HUES6 (cell line): ENCODE results near the gene PXT1.
A peak's percentile ranks its signal among the peaks of the same experiment; 100 is the strongest.

Experiments
- H3K27ac ChIP-seq: 2 replicates; pipeline ENCODE4 v1.7.0; 2013; ENCODE audit warnings: low read depth, mild to moderate bottlenecking, low read length, inconsistent platforms
- H3K27me3 ChIP-seq: 2 replicates; pipeline ENCODE4 v1.6.1; 2013; ENCODE audit warnings: low read length; ENCODE audit not compliant: control insufficient read depth, insufficient read depth
- H3K36me3 ChIP-seq: 2 replicates; pipeline ENCODE4 v1.6.1; 2013; ENCODE audit warnings: low read length; ENCODE audit not compliant: control insufficient read depth, insufficient read depth
- H3K4me1 ChIP-seq: 2 replicates; pipeline ENCODE4 v1.6.1; 2013; ENCODE audit warnings: low read length; ENCODE audit not compliant: control insufficient read depth, insufficient read depth
- H3K4me3 ChIP-seq: 2 replicates; pipeline ENCODE4 v1.5.1; 2013; ENCODE audit warnings: low read depth, low read length
- H3K9ac ChIP-seq: one replicate; pipeline ENCODE4 v1.6.1; 2013; ENCODE audit warnings: mild to moderate bottlenecking, low read length
- H3K9me3 ChIP-seq: 2 replicates; pipeline ENCODE4 v1.6.1; 2013; ENCODE audit warnings: low read depth, low read length; ENCODE audit not compliant: control insufficient read depth, insufficient read depth

The PXT1 gene

DNA sequence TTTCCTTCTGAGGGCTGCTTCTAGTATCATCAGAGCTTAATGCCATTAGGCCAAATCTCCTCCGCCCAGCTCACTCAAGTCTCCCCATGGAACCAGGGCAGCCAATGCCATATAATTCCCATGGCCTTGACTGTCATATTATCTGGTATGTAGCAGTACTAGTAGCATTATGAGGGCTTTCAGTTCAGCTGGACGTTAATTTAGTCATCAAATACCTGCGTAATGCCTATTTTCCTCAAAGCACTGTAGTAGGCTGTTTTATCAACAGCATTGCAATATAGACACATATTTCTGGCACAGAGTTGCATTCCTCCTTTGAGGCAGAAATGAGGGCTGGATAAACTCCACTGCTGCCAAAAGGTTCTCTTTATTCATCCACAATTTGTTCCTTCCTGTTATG, 1.8 kb upstream of the PXT1 start:
- peaks cover 22% of the 10 kb centered on the region for H3K4me1 ChIP-seq
- peaks cover 13% of the 10 kb centered on the region for H3K36me3 ChIP-seq
- H3K27ac ChIP-seq: no peak overlapping the region
- H3K27me3 ChIP-seq: no peaks in the 10 kb centered on the region
- H3K9me3 ChIP-seq: peaks cover 6% of the 10 kb centered on the region
- peak overlapping the region; percentile 91 for H3K4me3 ChIP-seq
- H3K9ac ChIP-seq: no peak overlapping the region

DNA sequence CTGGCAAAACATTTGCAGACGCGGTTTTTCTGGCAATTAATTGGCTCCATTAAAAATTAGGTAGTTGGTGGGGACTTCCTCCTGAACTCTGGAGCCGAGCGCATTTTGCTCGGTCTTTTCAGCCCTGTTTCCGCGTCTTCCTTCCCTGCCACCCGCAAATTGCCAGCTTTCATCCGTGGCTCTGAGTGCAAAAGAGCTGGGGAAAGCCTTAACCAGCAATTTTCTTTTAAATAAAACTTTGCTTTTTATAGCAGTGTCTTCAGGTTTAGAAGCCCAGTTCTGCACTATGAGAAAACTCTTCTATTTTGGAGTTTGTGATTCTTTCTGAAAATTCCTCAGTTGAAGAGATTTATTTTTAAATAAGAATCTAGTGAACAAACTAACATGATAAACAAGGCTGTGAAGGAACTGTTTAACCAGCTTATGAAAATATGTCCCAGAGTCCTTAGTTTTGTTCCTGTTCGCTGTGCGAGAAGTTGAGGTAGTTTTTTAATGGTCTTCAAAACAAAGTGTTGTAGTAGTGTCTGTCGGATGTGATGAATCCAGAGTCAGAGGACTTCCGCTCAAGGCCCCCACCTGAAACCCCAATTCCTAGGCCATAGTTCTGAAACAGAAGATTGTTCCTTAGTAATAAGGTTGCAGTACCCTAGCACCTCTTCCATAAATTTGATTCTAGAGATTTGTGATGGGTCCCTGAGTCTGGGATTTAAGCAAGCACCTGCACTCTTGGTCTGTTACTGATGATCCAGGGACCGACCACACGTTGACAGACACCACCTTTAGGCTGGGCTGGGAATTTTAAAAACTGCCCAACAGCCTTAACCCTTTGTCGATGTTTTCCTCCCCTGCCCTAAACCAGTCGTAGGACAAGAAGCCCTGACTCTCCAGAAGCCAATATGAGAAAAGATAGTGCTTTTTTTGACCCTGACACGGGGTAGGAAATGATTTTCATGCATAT, 1.1 kb upstream of the PXT1 start:
- H3K36me3 ChIP-seq: peaks cover 8% of the 10 kb centered on the region
- H3K9me3 ChIP-seq: peaks cover under 1% of the 10 kb centered on the region
- peak overlapping the region; percentile 90 for H3K27ac ChIP-seq
- no peaks in the 10 kb centered on the region for H3K27me3 ChIP-seq
- H3K4me3 ChIP-seq: peak overlapping the region; percentile 91
- peaks cover 22% of the 10 kb centered on the region for H3K4me1 ChIP-seq
- H3K9ac ChIP-seq: peak overlapping the region; percentile 94

DNA sequence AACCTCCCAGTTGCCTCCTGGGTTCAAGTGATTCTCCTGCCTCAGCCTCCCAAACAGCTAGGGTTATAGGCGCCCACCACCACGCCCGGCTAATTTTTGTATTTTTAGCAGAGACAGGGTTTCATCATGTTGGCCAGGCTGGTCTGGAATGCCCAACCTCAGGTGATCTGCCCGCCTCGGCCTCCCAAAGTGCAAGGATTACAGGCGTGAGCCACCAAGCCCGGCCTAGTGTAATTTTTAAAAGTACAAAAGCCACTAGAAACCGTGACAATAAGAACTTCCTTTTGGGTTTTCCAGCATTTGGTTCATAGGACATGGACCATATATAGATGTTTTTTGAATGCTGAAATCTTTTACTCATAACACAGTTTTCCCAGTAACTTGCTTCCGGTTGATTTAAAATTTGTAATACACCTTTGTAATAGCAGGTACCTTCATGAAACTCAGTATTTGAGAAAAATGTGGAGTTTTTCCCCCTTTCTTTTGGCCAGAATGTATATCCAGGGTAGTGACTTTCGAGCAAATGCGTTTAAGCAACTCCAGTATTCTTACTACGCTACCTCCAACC, 467 bp downstream of the PXT1 start:
- Histone ChIP-seq H3K4me3 (peak overlapping the region; percentile 91), H3K36me3 (no peaks in the 10 kb centered on the region), H3K9ac (peak overlapping the region; percentile 94), H3K27me3 (no peaks in the 10 kb centered on the region), H3K27ac (peak overlapping the region; percentile 49; the same call in 1 of the 2 replicates), H3K4me1 (peaks cover 22% of the 10 kb centered on the region), H3K9me3 (no peaks in the 10 kb centered on the region)

DNA sequence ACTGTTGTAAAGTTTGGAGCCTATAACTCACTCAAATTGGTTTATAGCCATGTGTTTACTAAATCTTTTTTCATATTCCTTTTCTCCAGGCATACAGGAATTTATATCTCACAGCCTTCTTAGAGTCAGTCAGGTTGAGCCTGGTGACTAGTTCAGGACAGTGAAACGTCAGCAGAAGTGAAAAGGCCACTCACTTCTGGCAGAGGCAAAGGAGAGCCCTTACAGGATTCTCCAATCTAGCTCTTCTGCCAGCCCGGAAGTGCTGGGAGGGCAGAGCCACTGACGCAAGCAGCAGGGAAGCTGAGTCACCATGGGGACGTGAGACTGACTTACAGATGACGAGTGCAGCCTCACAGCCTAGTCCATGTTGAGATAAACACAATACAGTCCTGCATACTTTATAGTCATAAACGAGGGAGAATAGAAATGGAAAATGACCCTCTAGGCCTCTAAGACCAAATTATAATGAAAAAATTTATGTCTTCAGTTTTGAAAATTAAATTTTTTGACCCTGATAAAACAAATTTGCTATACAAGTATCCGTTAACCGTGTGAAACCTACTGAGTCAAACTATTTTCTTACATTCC, 1.3 kb downstream of the PXT1 start:
- peaks cover 22% of the 10 kb centered on the region for H3K4me1 ChIP-seq
- no peaks in the 10 kb centered on the region for H3K27me3 ChIP-seq
- H3K9ac ChIP-seq: no peak overlapping the region
- H3K9me3 ChIP-seq: no peaks in the 10 kb centered on the region
- no peaks in the 10 kb centered on the region for H3K36me3 ChIP-seq
- H3K27ac ChIP-seq: peak overlapping the region; percentile 72; the same call in 1 of the 2 replicates
- H3K4me3 ChIP-seq: no peak overlapping the region

DNA sequence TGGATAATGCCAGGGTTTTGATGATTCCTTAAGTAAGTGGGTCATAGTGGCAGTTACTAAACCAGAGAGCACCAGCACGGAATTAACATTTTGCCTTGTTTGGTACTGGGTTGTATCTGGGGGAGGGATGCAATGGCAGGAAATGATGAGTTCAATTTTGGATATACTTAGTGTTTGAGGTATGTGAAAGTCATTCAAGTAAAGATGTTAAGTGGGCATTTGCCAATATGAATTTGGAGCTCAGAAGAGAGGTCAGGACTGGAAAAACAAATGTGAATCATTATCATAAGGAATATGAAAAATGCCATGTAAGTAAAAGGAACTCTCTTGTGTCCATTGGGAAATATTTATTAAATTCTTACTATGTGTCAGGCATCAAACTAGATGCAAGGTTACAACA, 6.2 kb downstream of the PXT1 start:
- Histone ChIP-seq H3K4me3 (no peak overlapping the region), H3K27ac (no peak overlapping the region), H3K27me3 (no peaks in the 10 kb centered on the region), H3K9me3 (no peaks in the 10 kb centered on the region), H3K4me1 (peaks cover 15% of the 10 kb centered on the region), H3K36me3 (no peaks in the 10 kb centered on the region), H3K9ac (no peak overlapping the region)

DNA sequence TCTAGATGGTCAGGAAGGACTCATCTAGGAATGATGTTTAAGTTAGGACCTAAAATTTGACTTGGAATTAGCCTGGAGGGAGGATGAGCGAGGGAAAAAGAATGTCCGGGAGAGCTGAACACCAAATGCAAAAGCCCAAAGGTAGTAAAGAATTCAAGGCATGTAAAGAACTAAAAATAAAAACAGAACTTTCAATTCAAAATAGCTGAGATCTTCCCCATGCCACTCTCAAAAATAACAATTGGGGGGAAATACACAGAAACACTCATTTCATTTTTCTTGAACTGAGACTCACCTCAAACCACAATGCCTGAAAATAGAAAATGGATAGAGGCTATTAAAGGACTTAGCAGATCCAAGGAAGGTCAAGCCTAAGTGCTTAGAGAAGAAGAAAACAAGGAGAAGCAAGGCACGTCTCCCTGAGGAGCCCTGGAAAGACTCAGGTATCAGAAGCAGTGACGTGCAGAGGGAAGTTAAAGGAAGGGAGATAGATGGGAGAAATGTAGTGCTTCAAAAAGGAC, 10.4 kb downstream of the PXT1 start:
- H3K9me3 ChIP-seq: no peaks in the 10 kb centered on the region
- peak overlapping the region; percentile 5 for H3K9ac ChIP-seq
- no peaks in the 10 kb centered on the region for H3K36me3 ChIP-seq
- H3K4me1 ChIP-seq: 0 out of 2 replicates have a peak, but pooled peaks cover 5% of the 10 kb centered on the region
- H3K4me3 ChIP-seq: no peak overlapping the region
- H3K27me3 ChIP-seq: no peaks in the 10 kb centered on the region
- peak overlapping the region; percentile 34; the same call in 1 of the 2 replicates for H3K27ac ChIP-seq

DNA sequence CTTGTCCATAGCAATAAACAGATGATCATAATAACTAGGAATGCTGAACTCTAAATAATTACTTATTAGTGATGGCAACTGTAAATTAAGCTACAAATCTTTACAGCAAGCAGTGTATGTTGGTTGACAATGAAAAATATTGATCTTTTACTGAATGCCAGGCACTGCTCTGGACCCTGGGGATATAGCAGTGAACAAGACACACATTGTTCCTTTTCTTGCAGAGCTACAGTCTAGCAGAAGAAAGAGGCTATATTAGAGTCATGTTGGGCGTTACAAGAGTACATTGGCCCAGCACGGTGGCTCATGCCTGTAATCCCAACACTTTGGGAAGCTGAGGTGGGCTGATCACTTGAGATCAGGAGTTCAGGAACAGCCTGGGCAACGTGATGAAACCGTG, 11.5 kb downstream of the PXT1 start:
- H3K9ac ChIP-seq: no peak overlapping the region
- H3K27ac ChIP-seq: no peak overlapping the region

DNA sequence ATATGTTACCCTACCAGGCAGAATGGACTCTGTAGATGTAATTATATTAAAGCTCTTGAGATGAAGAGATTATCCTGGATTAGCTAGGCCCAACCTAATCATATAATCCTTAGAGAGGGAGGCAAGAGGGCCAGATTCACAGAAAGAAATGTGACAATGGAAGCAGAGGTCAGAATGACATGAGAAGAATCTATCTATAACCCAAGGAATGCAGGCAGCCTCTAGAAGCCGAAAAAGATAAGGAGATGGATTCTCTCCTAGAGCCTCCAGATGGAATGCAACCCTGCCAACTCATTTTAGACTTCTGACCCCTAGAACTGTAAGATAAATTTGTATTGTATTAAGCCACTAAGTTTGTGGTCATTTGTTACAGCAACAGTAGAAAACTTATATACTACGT, 12.3 kb downstream of the PXT1 start:
- Histone ChIP-seq H3K4me3 (no peak overlapping the region), H3K27me3 (no peaks in the 10 kb centered on the region), H3K4me1 (0 out of 2 replicates have a peak, but pooled peaks cover 5% of the 10 kb centered on the region), H3K9me3 (no peaks in the 10 kb centered on the region), H3K9ac (no peak overlapping the region), H3K27ac (no peak overlapping the region), H3K36me3 (no peaks in the 10 kb centered on the region)

More for the DNA sequence above, 11.5 kb downstream of the PXT1 start:
- H3K4me3 ChIP-seq: no peak overlapping the region
- H3K4me1 ChIP-seq: 0 out of 2 replicates have a peak, but pooled peaks cover 5% of the 10 kb centered on the region
- no peaks in the 10 kb centered on the region for H3K27me3 ChIP-seq
- no peaks in the 10 kb centered on the region for H3K9me3 ChIP-seq
- no peaks in the 10 kb centered on the region for H3K36me3 ChIP-seq

DNA sequence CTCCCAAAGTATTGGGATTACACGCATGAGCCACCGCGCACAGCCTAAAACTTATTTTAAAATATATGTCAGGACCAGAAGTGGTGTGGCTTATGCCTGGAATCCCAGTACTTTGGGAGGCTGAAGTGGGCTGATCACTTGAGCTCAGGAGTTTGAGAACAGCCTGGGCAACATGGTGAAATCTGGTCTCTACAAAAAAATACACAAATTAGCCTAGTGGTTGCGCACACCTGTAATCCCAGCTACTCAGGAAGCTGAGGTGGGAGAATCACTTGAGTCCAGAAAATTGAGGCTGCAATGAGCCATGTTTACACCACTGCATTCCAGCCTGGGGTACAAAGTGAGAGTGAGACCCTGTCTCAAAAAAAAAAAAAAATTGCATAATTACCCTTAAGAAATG, 13.7 kb downstream of the PXT1 start:
- H3K36me3 ChIP-seq: no peaks in the 10 kb centered on the region
- no peaks in the 10 kb centered on the region for H3K27me3 ChIP-seq
- H3K9me3 ChIP-seq: no peaks in the 10 kb centered on the region
- no peak overlapping the region for H3K9ac ChIP-seq
- H3K4me3 ChIP-seq: no peak overlapping the region
- H3K4me1 ChIP-seq: peaks cover 7% of the 10 kb centered on the region
- no peak overlapping the region for H3K27ac ChIP-seq

DNA sequence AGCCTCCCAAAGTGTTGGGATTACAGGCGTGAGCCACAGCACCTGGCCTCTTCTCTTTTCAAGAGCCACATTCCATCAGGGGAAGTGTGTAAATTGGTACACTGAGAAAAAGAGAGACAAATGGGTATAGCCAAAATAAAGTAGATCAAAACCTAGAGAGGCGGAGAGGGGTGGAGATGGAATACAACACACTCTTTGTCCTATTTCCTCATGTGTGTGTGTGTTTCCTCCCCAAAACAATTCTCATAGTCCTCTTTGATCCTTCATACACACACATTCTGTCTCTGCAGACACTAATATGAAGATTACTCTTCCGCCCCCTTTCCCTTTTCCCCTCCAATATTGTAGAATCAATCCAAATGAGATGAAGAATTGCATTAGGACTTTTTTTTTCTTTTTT, 16.0 kb downstream of the PXT1 start:
- Histone ChIP-seq H3K9ac (no peak overlapping the region), H3K9me3 (no peaks in the 10 kb centered on the region), H3K27me3 (no peaks in the 10 kb centered on the region), H3K36me3 (no peaks in the 10 kb centered on the region), H3K4me1 (peaks cover 6% of the 10 kb centered on the region), H3K4me3 (no peak overlapping the region), H3K27ac (no peak overlapping the region)
